C1 segment of cervical spinal cord (tissue), 14 donors: ENCODE results near the gene RAB38.

Experiments used
- DNase-seq, 14 donors: peaks; one replicate each; lab custom pipeline; 2025; lab: John Stamatoyannopoulos, UW

RAB38 gene

GRCh38 chr11:88169881-88170280, 5.4 kb downstream of the RAB38 start:
- no peak for DNase-seq

GRCh38 chr11:88169471-88169870, 5.8 kb downstream of the RAB38 start:
- no peak for DNase-seq

DNA sequence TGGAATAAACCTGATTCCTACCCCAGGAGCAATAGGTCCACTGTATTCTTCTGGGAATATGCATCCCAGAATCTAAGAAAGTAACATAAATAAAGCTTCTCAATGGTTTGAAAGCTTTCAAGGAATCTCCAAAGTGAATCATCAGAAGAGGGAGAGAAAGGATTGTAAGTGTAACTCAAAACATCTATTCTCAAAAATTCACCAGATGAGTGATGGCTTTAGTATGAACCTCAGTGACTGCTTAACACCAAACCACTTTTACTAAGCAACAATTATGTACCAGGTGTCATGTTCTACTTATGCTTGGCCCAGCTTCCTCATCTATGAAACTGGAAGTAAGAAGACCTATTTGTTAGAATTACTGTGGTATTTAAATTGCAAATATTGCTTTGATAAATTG, 7.4 kb downstream of the RAB38 start:
- no peak for DNase-seq

GRCh38 chr11:88164806-88165585, 10.2 kb downstream of the RAB38 start:
- no peak for DNase-seq

DNA sequence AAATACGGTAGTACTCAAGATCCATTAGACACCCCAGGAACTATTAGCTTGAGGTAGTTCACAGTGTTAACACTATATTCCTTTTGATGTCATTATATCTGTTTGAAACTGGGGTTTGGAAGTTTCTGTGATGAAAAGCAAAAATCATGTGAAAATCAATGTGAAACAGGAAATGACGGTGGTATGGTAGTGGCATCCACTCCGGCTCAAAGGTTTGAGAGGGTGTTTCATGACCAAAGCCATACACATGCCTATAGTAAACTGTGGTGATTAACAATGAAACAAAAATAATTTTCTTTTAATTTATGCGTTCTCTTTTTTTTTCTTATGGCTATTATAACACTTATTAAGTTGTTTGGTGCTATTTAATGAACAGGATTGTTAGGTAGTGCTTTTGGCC, 10.9 kb downstream of the RAB38 start:
- no peak for DNase-seq

GRCh38 chr11:88158081-88158480, 17.2 kb downstream of the RAB38 start:
- no peak for DNase-seq

DNA sequence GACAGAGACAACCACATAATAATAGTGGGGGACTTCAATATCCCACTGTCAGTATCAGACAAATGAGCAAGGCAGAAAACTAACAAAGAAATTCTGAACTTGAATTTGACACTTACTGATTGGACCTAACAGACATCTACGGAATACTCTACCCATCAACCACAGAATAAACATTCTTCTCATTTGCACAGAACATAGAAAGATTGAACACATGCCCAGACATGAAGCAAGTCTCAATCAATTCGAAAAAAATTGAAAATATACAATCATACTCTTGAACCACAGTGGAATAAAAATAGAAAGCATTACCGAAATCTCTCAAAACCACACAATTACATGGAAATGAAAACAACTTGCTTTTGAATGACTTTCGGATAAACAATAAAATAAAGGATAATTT, 17.9 kb downstream of the RAB38 start:
- no peak for DNase-seq

DNA sequence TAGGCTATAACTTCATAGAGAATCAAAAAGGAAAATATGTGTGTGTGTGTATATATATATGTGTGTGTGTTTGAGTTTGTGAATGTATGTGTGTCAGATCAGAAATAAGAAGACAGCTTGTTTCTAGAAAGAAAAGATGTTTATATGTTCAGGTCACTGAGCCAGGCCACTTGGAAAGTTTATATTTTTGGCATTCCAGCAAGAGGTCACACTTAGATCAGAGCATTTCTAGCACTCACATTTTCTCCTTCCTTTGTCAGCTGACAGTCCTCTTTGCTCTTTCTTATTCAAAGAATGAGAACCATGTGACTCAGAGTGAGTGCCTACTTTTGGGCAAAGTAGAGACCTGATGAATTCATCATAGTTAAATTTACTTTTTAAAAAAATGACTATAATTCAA, 22.9 kb downstream of the RAB38 start:
- no peak for DNase-seq

DNA sequence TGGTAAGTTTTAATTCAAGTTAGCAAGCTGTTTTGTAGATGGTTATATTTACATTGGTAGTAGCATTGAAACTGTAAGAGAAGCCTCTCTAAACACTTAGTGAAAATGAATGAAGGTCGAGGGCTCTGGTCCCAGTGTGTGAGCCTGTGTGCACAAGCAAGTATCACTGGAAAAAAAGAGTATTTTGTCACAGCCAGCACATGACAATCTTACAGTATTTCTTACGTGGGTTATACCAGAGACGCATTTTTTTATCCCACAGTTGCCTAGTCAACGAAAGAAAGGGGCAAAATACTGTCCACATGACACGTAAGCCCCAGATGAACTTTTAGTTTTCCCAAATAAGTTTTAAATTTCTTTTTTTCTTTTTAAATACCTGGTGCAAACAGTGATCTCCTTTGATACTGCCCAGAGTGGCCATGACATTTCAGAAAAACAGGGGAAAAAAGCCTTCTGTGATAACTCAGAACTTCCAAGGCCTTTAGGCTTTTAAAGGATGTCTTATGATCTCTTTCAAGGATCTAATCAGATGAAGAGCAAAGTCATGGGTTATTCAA, 23.5 kb downstream of the RAB38 start:
- DNase-seq: no peak

DNA sequence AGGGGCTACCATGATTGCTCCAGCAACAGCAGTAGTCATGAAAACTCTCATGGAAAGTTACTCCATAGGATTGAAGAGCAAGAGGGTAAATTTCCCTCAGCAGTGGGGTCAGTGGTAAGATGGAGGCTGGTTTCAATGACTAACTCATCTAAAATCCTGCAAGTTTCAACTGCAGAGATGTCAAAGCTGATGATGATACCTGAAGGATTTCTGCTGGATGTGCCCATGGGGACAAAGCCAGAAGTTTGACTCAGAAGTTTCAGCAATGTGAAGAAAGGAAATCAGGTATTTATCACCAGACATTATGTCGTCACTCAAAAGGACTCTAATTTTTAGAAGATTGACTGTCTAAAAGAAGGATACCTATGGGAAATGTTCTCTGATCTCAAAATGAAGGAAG, 29.1 kb downstream of the RAB38 start:
- DNase-seq: no peak

GRCh38 chr11:88139865-88140264, 35.4 kb downstream of the RAB38 start:
- no peak for DNase-seq

- no peak for DNase-seq
These were observed 43.3 kb downstream of the RAB38 start for GRCh38 chr11:88131764-88132470.

- DNase-seq: no peak
These were observed 52.3 kb downstream of the RAB38 start for GRCh38 chr11:88122956-88123355.

GRCh38 chr11:88119561-88119960, 55.7 kb downstream of the RAB38 start:
- DNase-seq: no peak

GRCh38 chr11:88117281-88117858, 57.9 kb downstream of the RAB38 start:
- DNase-seq: no peak

GRCh38 chr11:88115828-88116755, 59.2 kb downstream of the RAB38 start:
- DNase-seq: no peak

GRCh38 chr11:88114486-88115045, 60.7 kb downstream of the RAB38 start:
- no peak for DNase-seq

DNA sequence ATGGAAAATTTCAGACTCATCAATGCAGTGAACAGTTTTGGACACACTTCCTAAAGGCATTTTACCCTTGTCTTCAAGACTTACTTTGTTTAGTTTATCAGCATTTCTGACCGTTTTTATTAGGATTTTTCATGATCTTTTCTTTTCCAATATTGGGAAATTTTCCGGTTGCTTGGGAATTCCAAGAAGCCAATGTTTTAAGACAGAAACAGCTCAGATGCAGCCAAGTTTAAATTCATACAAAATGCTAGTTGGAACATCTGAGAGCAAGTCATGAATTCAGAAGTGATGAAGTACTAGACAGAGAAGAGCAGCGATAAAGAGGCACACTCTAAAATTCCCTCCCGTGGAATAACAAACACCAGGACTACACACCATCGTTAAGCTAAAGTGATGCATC, 68.6 kb downstream of the RAB38 start:
- no peak for DNase-seq

- no peak for DNase-seq
These were observed 69.3 kb downstream of the RAB38 start for GRCh38 chr11:88105951-88106350.

DNA sequence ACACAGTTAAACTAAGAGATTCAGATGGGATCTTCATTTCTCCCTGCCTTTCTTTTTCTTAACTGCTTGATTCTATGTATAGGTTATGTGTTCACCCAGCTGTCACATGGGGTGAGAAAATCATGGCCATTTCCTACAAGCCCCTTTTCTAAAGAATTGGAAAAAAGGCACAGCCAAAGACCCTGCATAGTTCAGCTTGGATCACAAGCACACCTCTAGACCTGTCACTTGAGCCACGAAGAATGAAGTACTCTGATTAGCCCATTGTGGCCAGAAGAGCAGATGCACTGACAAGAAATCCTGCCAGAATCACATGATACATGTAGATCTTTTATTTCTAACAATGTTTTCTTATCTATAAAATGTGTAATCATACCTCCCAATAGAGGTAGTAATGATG, 69.7 kb downstream of the RAB38 start:
- DNase-seq: no peak

DNA sequence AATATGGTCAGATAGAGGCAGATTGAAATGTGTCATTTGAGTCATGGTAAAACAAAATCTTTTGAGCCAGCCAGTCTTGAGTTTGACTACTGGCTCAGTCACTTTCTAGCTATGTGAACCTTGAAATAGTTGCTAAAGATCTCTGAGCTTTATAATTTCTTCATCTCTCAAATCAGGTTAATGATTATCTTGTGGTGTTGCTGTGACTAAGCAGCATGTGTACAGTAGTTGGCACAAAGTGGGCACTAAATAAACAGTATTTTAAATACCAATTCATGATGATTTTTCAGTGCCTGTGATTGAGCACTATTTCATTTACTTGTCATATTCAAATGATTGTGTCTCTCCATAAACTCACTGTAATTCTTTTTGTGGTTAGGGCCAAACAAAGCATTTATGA, 70.8 kb downstream of the RAB38 start:
- DNase-seq: no peak
